Esophagus mucosa (tissue), 1 donor: Measurements from ENCODE around the gene LSAMP. TPM values are rescaled to one million over a fixed set of nuclear protein-coding genes. Genes with fewer than 3 reads are reported as not detected.
"Not testable (repeated sequence)": the region's sequence is repeated elsewhere in the genome, so short reads cannot be mapped to it uniquely, and the experiment has no call there.

Experiments
- ATAC-seq: fragments of 200-7000 bp; cut with Tn5 transposase; one replicate; pipeline ENCODE4 v1.9.1; 2020
- total RNA-seq: library from RNA; stranded (reverse); gene quantifications from one replicate; pipeline ENCODE4 v1.2.4, GENCODE V29; 2023
- donor health status: DM: yes; HTN: yes; CAD: no.

Gene LSAMP
- total RNA-seq, 1 donor from 2014 or later, result 0.28 TPM

DNA sequence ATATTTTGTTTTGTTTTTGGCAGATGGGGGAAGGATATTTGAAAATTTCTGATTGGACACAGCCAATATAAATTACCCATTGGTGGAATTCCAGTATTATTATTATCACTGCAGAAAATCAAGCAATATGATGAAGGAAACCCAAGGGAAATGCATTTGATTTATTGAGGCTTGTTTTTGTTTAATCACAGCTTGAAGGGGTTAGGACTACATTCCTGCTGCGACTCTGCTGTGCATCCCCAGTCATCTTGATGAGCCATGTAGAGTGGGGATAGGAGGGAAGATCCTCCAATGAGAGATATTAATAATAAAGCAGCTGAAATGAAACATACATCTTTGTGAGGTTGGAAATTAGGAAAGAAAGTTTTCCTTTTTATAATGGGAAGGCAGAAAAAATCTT is 613.4 kb downstream of the LSAMP start:
- no peak for ATAC-seq

DNA sequence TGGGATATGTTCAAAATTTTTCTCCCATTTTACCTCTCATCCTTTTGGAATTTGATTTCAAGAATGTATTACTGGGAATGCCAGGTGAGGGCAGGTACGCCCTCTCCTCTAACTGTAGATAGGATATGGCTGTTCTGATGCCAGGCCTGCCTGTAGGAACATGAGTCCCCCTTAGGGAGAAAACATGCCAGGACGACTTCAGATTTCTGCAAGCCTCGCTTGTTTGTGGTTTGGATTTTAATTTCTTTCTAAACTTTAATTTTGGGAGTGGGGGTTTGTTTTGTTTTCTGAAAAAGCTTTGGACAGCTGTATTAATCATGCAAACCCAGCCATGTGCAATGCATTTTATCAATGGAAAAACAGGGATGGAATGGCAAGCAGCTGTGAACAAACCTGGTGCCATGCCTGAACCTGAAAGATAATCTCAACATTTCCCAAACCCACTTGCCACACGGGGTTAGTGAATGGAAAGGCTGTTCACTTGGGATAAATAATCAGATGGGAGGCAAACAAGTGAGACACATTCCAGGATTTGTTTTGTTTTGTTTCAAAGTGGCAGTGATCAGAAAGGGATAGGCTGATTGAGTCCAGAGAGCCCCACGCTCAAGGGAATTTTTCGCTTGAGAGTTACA is 614.4 kb downstream of the LSAMP start:
- no peak for ATAC-seq

DNA sequence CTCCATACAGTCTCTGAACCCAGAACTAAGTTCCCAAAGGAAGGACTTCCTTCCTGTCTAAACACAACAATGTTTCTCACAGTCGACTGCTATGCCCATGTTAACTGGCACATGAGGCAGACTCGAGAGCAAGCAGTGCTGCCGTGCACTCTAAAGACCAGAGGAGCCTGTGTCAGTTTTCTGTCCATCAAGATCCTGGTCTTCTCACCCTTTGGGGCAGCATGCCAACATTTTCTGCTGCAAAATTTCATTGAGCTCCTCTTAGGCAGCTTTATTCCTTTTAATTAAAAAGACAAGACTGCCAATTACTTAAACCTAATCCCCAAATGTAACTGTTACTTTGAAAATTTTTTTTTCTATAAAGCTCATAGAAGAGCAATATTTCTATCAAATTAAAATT is 616.9 kb downstream of the LSAMP start:
- no peak for ATAC-seq

DNA sequence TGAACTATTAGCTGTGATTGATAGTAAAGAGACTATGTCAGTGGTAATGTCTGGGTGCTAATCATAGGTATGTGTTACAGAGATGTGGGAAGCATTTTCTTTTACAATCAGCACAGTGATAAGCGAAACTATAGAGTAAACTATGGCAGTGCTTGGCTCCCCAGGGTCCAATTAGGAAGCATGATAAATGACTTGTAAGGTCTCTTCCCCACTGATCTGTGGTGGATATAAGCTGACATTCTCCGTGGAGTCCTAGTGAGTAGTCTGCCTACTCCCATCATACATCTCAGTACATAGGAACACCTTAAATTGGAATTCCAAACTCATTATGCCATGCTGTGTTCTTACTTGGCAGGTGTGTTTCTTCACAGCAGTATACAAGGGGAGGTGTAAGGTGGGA is 617.8 kb downstream of the LSAMP start:
- no peak for ATAC-seq

DNA sequence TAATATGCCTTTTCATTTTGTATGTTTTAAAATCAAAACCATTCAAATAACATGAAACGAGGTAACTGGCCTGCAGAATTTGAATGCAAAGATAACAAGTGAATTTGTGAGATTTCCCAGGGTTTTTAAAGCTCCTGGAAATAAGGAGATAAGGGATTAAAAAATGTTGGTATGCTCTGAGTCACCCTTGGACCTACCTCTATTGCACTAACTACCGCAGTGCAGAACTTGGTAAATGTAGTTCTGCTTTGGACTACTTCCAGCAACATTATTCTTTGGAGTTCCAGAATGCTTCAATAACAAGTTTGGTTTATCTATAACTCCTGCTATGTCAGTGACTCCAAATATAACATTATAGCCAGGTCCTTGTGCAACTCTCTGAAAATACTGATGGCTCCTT is 620.2 kb downstream of the LSAMP start:
- no peak for ATAC-seq

DNA sequence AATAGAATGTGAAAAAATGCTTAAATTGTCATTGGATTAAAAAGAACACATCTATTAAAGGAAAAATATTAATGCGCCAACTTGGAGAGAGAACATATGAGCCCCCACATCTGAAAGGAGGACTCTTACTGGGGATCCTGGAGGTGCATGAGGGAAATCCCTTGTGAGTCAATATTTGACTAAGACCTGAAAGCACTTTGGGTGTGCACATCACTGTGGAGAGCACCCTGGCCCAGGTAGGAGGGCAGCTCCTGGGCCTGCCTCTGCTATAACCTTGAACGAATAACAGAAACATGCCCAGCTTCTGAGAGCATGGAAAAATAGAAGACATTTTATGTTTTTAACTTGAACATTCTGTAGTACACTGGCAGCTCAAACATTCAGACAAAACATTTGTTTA is 622.2 kb downstream of the LSAMP start:
- peak; percentile 37 for ATAC-seq

DNA sequence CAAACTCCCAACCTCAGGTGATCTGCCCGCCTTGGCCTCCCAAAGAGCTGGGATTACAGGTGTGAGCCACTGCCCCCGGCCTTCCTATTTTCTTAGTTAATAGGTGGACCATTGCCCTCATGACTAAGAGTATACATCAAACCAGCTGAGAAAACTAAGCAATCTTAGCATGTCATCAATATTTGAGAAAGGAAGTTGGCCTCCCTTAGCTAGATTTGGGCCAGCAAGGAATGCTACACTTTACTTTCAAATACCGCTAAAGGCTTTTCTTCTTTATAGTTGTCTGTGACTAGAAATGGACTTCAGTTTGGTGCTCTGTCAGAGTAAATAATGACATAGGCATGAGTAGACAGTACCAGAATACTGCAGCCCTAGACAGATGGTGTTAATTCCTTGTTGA is 622.7 kb downstream of the LSAMP start:
- ATAC-seq, result no peak

DNA sequence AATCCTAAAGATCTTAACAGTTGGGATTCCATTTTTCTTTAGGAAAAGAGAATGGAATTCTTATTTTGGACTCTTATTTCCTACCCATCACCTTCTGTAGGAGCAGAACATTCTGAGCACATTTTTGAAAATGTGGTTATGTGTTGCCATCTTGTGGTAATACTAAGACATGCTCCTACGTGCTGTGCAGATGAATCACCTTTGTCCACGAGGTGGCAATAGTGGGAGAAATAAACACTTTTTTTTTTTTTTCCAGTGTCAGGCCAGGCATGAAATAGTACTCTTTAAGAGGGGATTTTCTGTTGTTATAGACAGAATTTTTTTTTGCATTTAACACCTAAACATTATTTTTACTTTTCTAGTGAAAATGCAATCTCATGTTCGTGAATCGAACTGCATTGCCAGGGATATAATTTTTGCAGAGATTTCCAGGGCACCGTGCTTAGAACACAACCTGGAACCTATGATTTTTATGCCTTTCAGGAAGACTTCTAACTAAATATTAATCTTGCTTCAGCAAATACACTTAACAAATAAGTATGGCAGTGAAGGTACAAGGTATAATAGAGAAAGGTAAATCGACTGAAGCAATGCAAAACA is 625.4 kb downstream of the LSAMP start:
- peak; percentile 89 for ATAC-seq

DNA sequence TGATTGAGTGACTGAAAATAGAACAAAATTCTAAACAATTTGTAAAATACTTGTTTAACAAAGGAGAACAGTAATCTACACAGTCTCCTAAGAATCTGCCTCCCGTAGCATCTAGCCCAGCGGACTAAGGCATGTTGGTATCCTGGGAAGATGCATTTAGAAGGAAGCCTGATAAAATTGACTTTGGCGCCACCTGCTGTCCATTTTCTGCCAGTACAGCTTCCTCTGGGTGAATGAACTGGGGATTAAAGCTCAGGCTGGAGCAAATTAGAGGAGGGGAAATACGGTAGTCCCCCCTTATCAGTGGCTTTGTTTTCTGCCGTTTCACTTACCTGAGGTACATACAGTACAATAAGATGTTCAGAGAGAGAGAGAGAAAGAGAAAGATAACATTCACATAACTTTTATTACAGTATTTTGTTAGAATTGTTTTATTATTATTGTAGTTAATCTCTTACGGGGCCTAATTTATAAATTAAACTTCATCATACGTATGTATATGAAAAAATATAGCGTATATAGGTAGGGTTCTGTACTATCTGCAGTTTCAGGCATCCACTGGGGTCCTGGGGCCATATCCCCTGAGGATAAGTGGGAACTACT is 630.4 kb downstream of the LSAMP start:
- peak; percentile 65 for ATAC-seq

DNA sequence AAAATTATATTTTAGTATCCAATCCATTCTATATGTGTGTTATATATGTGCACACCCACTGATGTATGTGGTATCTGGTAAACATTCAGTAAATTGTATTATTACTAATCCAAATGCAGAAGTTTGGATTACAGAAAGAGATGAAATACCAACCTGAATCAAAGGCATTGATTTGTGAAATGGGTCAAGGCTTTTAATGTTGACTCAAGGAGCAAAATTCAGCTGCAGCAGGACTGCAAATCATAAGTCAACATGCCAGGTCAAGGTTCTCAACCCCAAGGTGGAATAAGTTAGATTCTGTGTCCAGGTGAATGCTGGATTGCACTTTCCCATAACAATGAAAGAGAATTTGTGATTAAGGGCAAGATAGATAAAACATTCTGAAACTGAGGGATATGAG is 631.3 kb downstream of the LSAMP start:
- no peak for ATAC-seq

DNA sequence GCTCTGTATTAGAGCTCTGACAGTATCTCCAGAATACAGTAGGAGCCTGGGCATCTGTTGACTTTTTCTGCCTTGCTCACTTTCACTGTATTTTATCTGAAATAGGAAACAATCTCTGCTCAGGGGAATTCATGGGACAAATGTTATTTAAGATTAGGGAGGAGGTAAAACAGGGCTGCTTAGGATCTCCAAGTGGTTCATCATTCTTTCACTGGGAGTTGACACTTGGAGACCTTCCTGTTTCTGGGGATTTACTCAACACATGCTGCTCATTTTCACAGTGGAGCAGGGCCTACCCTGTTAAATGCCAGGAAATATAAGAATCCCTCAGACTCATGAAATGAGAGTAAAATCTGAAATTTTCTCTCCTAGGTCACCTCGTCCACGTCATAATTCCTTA is 636.5 kb downstream of the LSAMP start:
- ATAC-seq, result no peak

DNA sequence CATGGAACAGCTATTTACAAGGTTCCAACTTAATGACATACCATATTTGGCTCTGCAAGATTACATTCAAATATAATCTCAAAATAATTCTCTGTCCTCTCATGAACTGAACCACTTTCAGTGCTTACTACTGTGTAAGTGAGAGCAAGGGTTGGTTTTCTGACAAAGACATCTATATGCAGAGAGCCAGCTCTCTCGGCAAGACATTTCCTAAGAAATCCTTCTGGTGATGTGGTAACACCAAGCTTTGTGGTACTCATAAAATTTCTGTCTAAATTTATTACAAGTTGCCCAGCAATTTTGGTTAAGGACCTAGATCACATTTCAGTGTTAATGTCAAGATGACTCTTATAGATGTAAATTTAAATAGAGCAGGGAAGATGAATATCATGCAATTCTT is 637.0 kb downstream of the LSAMP start:
- no peak for ATAC-seq

DNA sequence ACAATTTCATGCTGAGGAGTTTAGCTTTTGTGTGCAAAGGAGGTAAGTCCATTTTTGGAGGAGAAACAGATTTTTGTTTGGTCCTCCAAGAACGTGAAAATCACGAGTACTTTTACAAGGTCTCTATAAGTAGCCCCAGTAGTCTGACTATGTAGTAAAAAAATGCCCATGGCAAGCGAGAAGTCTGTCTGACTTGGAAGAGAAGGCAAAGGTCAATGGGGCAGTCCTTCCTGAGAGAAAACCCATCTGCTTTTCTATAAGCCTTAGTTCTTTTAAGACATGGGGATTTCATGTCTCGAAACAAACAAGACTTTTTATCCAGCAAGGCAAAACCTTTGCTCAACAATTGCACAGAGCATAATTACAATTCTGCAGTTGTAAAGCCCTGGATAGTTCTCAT is 638.8 kb downstream of the LSAMP start:
- no peak for ATAC-seq

DNA sequence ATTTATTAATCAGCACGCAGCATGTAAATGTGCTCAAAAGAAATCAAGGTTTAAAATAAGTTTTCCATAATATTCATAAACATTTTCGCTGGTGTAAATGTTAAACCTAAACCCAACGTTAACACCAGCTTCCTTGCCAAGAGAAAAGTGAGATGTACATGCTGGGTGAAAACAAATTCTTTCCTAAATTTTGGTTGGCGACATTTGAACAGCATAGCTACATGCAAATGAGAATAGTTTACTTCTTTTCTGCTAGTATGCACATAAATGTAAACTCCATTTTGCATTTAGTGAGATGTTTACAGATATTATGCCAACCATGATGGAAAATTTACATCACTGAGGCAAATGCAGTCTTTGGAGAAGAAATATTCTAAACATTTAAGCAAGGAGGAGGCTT is 639.8 kb downstream of the LSAMP start:
- no peak for ATAC-seq

DNA sequence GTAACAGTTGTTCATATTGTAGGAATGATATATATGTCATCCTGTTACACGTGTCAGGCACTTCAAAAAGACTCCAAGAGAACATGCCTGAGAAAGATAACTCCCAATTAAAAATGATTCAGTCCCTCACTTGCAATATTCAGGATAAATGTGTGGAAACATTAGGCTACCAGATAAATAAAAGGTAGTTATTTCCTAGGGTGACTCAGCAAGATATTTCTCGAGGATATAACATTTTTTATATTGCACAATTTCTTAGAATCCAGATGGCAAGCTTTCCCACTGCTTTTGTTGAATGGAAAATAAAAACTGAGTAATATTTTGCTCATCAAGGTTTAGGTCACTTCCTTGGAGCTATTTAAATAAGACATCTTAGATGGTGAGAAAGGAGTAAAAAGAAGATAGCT is 640.6 kb downstream of the LSAMP start:
- peak; percentile 43 for ATAC-seq

DNA sequence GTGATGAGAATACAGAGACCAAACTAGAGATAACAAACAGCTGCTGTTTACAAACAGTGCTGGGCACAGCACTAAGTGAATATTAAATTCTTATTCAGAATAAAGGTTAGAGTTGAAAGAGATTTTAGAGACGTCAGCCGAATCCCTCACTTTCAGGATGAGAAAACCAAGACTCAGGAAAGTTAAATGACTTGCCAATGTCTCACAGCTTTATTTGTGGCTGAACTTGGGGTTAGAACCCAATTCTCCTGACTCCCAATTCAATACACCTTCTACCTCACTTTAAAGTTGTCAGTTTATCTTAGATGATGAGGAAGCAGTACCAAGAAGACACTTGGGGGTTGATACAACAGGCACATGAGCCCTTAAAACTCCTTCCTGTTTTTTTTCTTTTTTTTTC is 641.1 kb downstream of the LSAMP start:
- no peak for ATAC-seq

DNA sequence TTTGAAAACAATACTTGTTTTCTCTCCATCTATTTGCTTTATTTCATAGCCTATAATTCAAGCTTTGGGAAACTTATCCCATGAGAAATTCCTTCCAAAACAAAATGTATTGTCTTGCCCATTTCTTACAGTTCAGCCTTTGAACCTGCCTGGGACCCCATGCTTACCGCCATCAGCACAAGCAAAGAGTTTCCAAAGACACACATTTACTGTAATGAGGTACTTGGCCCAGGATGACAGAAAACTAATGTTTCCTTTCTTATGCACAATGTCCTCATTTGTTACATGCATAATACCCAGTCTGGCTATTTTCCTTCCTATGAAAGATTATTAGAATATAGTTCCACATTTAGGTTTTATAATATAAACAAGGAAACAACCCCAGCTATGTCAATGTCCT is 641.6 kb downstream of the LSAMP start:
- ATAC-seq, result no peak

DNA sequence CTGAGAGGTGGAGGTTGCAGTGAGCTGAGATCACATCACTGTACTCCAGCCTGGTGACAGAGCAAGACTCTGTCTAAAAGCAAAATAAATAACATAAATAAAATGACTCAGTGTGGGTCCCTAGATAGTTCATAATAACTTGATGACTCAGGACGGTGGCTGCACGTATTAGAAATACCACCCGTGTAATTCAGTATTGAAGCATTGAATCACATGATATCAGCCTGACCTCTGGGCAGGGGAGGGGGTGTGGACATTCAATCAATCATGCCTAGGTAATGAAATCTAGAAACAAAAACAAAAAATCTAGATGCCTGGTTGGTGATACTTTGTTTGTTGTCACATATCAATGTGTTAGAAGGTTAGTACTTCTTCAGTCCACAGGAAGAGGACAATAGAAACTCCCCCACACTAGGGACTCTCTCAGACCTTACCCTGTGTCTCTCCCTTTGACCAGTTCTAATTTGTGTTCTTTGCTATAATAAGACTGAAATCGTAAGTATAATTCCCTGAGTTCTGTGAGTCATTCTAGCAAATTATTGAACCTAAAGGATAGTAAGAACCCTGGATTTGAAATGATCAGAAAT is 644.7 kb downstream of the LSAMP start:
- no peak for ATAC-seq

DNA sequence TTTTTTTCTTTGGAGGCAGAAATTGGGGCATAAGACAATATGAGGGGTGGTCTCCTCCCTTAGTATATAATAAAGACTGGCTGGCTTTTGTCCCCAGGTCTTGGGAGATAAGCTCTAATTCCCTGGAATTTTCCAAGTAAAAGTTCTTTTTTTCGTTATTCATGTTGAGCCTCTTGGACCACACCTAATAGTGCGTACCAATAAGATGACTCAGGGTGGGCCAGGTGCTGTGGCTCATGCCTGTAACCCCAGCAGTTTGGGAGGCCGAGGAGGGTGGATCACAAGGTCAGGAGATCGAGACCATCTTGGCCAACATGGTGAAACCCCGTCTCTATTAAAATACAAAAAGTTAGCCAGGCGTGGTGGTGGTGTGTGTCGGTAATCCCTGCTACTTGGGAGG is 645.2 kb downstream of the LSAMP start:
- ATAC-seq, result not testable (repeated sequence)

DNA sequence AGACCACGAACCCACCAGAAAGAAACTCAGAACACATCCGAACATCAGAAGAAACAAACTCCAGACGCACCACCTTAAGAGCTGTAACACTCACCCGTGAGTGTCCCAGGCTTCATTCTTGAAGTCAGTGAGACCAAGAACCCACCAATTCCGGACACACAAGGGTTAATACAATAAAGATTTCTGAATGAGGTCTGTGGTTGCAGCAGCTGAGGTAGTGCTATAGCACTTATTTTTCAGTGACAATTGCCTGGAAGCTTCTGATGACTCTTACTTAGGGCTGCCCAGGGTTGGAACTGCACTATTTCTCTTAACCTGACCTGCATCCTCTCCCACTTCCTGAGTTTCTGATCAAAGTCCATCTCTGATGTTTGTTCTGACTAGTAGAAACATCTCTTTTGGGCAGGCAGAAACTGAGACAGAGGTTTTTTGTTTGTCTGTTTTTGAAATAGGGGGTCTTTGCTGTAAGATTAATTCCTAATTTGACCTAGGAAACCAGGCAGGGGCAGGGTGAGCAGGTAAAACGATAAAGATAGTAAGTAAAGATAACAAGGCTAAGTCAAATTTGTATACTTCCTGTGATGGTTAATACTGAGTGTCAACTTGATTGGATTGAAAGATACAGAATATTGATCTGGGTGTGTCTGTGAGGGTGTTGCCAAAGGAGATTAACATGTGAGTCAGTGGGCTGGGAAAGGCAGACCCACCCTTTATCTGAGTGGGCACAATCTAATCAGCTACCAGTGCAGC is 652.9 kb downstream of the LSAMP start:
- no peak for ATAC-seq

DNA sequence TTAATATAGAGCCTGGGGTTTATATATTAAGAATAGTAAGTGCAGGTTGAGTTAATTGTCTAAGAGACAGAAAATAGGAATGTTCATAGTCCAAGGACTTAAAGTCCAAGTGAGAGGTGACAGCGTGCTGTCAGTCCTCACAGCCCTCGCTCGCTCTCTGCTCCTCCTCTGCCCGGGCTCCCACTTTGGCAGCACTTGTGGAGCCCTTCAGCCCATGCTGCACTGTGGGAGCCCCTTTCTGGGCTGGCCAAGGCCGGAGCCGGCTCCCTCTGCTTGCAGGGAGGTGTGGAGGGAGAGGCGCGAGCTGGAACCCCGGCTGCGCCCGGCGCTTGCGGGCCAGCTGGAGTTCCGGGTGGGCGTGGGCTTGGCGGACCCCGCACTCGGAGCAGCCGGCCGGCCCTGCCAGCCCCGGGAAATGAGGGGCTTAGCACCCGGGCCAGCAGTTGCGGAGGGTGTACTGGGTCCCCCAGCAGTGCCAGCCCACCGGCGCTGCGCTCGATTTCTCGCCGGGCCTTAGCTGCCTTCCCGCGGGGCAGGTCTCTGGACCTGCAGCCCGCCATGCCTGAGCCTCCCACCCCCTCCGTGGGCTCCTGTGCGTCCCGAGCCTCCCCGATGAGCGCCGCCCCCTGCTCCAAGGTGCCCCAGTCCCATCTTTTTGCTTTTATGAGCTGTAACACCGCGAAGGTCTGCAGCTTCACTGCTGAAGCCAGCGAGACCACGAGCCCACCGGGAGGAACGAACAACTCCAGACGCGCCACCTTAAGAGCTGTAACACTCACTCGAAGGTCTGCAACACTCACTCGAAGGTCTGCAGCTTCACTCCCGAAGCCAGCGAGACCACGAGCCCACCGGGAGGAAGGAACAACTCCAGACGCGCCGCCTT is 653.8 kb downstream of the LSAMP start:
- not testable (repeated sequence) for ATAC-seq

DNA sequence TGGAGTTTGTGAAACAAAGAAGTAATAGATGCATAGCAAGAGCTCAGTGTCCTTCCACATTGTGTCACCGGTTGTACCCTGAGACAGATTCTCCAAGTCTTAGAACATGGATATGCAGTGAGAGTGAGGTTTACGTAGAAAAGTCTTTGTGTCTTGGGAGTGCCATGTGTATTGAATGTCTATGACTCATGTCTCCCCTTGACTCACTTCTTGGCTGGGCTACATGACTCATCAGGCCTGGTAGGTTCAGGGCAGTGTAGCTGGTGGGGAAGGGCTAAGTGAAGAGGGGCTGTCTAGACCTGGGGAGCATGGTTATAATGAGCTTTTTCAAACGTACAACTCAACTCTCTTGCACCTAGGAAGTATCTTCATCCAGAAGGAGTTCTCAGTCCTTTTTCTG is 654.5 kb downstream of the LSAMP start:
- peak; percentile 100 for ATAC-seq
